CD4-positive, alpha-beta T cell treated with Interferon alpha-2 for 1 hour (primary cell): Measurements from ENCODE around the gene PEX7.
"Not testable (repeated sequence)": the region's sequence is repeated elsewhere in the genome, so short reads cannot be mapped to it uniquely, and the experiment has no call there.

Experiments
- DNase-seq, 2 donors: peaks; one replicate each; pipeline ENCODE4 v3.0.0-alpha.2; 2020 to 2022

Gene PEX7

GRCh38 chr6:136791296-136792094, 30.9 kb upstream of the PEX7 start:
- peak; percentile 48 to 64 for DNase-seq

- DNase-seq, result no peak
Observed at GRCh38 chr6:136792095-136792409, 30.3 kb upstream of the PEX7 start.

GRCh38 chr6:136792410-136793262, 29.8 kb upstream of the PEX7 start, which contains the start of gene MAP3K5:
TSS of gene MAP3K5 (minus strand) at chr6:136792477. CDS start at chr6:136792157, 320 bp downstream.
- DNase-seq, result peak; percentile 92 to 95

GRCh38 chr6:136793363-136793762, 29.0 kb upstream of the PEX7 start:
- peak; percentile 22 to 53 for DNase-seq

- no peak for DNase-seq
Observed at GRCh38 chr6:136795386-136795785, 27.0 kb upstream of the PEX7 start.

- no peak for DNase-seq
Observed at GRCh38 chr6:136795996-136796395, 26.4 kb upstream of the PEX7 start.

- DNase-seq, result no peak
Observed at GRCh38 chr6:136798044-136798443, 24.3 kb upstream of the PEX7 start.

GRCh38 chr6:136801581-136801980, 20.8 kb upstream of the PEX7 start:
- no peak for DNase-seq

- no peak for DNase-seq
Observed at GRCh38 chr6:136803608-136804007, 18.8 kb upstream of the PEX7 start.

GRCh38 chr6:136809091-136809860, 13.1 kb upstream of the PEX7 start:
- DNase-seq, result no peak

- no peak for DNase-seq
Observed at GRCh38 chr6:136811272-136811671, 11.1 kb upstream of the PEX7 start.

GRCh38 chr6:136812174-136812573, 10.2 kb upstream of the PEX7 start:
- DNase-seq, result no peak

GRCh38 chr6:136815608-136816007, 6.8 kb upstream of the PEX7 start:
- DNase-seq, result not testable (repeated sequence)

GRCh38 chr6:136816656-136817055, 5.7 kb upstream of the PEX7 start:
- DNase-seq, result no peak

- DNase-seq, result no peak
Observed at GRCh38 chr6:136820561-136820960, 1.8 kb upstream of the PEX7 start.

- DNase-seq, result no peak
Observed at GRCh38 chr6:136822046-136822375, 381 bp upstream of the PEX7 start.

- peak in 1 of 2 donors; percentile 15 for DNase-seq
Observed at GRCh38 chr6:136823128-136823660, 802 bp downstream of the PEX7 start.

GRCh38 chr6:136826216-136826615, 3.8 kb downstream of the PEX7 start:
- DNase-seq, result no peak

- DNase-seq, result no peak
Observed at GRCh38 chr6:136831873-136832562, 9.6 kb downstream of the PEX7 start.

GRCh38 chr6:136840276-136841001, 18.0 kb downstream of the PEX7 start:
- no peak for DNase-seq

- no peak for DNase-seq
Observed at GRCh38 chr6:136843210-136843609, 20.8 kb downstream of the PEX7 start.

- DNase-seq, result peak; percentile 9 to 51
Observed at GRCh38 chr6:136846046-136846445, 23.7 kb downstream of the PEX7 start.
